Endometrial microvascular endothelial cells (primary cell): Measurements from ENCODE around the gene LRSAM1. TPM values are rescaled to one million over a fixed set of nuclear protein-coding genes. Genes with fewer than 3 reads are reported as not detected.

Source experiments
- in situ Hi-C: cut with HindIII; loops from 2 replicates; pipeline ENCODE4 v1.10.0; 2017; ENCODE audit warnings: low sequenced_read_pairs, low pct_unique_long_range_greater_than_20kb; ENCODE audit errors: inconsistent ontology term
- total RNA-seq: library from RNA; depleted of rRNA; stranded (reverse); fragments of >200 nt; gene quantifications from one replicate; pipeline ENCODE4 v1.2.3, GENCODE V29; 2015; ENCODE audit errors: inconsistent ontology term

The LRSAM1 gene
- total RNA-seq, result 20.3 TPM

DNA sequence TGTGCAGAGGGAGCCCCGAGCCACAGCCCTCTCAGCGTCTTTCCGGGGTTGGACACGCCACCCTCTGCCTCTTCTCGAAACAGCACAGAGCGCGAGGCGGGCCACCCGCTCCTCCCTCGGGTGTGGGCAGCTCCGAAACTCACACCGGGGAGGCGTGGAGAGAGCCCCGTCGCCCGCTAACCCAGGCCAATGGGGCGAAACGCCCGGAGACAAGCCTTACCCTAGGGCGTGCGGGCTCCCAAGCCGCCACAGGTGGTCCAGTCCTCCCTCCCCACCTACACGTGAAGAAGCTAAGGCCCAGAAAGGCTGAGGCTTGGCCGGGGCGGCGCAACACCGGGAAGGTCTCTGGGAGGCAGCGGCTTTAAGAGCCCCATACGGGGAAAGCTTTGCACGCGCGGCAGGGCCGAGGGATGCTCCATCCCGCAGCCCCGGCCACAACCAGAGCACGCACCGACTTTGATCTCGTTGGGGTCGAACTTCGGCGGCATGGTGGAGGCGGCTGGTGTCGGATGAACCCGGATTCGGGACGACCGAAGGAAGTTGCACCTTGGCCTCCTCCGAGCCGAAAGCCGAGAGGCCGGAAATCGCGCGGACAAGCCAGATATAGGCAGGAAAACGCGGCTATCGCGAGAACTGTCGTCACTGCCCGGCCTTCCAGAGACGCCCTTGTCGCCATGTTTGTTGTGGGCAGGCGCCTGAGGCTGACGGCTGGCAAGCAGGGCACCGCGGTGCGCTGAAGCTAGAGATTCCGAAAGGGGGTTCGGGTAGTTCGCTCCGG is at the start of gene LRSAM1, which contains the start of gene RPL12:
Gene LRSAM1, plus strand, starts transcription at position 681 of the 778 bp plus-strand sequence. CDS start 3,018 bp downstream, outside the sequence.
Gene RPL12, minus strand, starts transcription at position 577 of the 778 bp plus-strand sequence. Its CDS starts 89 bp downstream, at position 488.
- in situ Hi-C loops, result no loop called here

DNA sequence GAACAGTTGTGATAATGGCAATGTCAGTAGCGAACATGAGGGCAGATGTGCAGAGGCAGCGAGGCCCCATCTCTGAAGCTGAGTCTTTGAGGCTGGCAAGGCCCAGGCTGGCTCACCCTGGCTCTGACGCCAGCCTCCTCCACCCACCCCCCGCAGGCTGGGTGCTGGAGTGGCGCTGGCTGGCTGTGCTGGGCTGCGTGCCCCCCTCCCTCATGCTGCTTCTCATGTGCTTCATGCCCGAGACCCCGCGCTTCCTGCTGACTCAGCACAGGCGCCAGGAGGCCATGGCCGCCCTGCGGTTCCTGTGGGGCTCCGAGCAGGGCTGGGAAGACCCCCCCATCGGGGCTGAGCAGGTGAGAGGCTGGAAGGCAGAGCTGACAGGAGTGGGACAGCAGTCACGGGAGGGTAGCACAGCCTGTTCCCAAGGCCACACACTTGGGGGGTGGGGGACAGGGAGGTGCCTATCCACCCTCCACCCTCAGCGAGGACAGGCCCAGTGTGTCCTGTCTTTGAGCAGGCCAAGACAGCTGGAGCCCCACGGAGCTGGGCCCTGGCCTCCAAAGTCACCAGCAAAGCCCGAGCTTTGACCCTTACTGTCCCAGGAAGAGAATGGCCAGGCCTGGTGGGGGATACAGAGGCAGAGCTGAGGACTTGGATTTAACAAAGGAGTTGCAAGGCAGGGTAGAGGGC is 48.8 kb upstream of the LRSAM1 start:
- in situ Hi-C loops, result loop anchor here (10.0 kb wide), 1 partner anchor 108 kb away; no protein-coding TSS in a partner anchor

DNA sequence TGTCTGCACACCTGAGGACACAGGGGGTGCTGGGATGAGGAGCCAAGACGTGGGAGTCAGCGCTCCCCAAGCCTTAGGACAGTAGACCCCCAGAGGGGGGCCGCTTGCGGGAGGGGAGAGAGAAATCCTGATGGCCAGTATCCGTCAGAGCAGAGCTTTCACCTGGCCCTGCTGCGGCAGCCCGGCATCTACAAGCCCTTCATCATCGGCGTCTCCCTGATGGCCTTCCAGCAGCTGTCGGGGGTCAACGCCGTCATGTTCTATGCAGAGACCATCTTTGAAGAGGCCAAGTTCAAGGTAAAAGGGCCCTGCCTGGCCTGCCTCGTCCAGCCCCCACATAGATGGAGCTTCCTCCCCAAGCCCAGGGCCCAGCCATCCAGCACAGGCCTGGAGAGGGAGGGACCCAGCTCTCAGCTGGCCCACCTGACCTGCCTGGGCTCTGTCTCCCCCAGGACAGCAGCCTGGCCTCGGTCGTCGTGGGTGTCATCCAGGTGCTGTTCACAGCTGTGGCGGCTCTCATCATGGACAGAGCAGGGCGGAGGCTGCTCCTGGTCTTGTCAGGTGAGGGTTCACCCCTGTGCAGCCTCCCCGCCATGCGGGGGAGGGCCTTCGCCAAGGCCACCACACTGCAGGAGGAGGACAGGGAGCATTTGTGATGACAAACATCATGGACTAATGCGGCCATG is 47.7 kb upstream of the LRSAM1 start:
- in situ Hi-C loops, result loop anchor here (10.0 kb wide), 1 partner anchor 109 kb away; no protein-coding TSS in a partner anchor

DNA sequence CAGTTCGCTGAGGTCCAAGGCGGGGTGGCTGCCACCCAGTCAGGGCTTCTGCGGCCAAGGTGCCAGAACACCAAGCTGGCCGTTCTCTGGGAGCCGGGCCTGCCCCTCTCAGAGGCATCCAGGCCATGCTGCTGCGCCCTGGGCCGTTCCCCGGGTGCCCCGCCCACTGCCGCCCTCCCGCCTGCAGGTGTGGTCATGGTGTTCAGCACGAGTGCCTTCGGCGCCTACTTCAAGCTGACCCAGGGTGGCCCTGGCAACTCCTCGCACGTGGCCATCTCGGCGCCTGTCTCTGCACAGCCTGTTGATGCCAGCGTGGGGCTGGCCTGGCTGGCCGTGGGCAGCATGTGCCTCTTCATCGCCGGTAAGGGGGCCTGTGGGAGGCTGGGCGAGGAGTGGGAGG is 46.7 kb upstream of the LRSAM1 start:
- in situ Hi-C loops, result loop anchor here (10.0 kb wide), 1 partner anchor 110 kb away; no protein-coding TSS in a partner anchor

DNA sequence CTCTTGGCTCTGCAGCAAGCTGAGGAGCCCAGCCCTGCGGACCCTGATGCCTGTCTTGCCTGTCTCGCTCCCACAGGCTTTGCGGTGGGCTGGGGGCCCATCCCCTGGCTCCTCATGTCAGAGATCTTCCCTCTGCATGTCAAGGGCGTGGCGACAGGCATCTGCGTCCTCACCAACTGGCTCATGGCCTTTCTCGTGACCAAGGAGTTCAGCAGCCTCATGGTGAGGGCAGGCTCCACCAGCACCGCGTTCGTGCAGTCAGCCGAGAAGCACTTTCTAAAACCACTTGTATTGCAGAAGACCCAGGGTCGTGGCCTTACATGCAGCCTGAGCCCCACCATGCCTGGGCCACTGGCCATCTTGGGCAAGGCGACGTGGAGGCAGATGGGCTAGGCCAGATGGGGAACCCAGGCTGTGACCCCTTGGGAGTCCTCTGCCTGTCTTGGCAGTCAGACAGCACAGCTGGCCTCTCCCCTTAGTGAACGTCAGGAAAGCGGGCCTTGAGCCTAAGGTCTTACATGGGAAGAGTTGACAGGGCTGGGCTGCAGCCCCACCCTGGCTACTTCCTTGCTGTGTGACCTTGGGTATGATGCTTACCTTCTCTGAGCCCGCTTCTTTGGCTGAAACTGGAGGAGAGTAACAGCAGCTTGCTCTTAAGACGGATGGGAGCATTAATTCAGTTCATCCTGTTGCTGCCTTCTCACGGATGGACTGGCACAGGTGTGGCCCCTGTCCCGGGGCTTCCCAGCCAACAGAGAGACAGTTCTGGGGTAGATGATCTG is 45.8 kb upstream of the LRSAM1 start:
- in situ Hi-C loops, result loop anchor here (10.0 kb wide), 1 partner anchor 111 kb away; no protein-coding TSS in a partner anchor

DNA sequence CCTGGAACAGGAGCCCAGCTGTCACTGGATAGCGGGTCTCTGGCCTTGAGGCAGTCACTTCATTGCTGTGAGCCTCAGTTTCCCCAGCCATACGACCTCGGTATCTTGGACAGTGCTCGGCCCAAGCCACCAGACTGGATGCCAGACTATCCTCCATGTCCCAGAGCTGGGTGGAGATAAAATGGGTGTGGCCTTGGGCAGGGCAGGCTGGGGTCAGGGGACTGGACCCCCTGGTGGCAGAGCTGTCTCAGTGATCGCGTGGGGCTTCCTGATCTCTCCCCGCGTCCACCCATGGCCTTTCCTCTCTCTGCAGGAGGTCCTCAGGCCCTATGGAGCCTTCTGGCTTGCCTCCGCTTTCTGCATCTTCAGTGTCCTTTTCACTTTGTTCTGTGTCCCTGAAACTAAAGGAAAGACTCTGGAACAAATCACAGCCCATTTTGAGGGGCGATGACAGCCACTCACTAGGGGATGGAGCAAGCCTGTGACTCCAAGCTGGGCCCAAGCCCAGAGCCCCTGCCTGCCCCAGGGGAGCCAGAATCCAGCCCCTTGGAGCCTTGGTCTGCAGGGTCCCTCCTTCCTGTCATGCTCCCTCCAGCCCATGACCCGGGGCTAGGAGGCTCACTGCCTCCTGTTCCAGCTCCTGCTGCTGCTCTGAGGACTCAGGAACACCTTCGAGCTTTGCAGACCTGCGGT is 44.4 kb upstream of the LRSAM1 start:
- in situ Hi-C loops, result loop anchor here (10.0 kb wide), 1 partner anchor 112 kb away; no protein-coding TSS in a partner anchor

DNA sequence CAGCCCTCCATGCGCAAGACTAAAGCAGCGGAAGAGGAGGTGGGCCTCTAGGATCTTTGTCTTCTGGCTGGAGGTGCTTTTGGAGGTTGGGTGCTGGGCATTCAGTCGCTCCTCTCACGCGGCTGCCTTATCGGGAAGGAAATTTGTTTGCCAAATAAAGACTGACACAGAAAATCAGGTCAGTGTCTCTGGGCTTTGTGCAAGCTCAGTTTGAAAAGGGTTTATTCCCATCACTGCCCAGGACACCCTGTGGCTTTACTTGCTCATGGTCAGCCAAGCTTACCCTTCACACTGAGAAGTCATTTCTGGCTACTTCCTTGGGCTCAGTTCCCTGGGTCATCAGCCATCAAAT is 43.8 kb upstream of the LRSAM1 start:
- in situ Hi-C loops, result loop anchor here (10.0 kb wide), 1 partner anchor 113 kb away; no protein-coding TSS in a partner anchor

DNA sequence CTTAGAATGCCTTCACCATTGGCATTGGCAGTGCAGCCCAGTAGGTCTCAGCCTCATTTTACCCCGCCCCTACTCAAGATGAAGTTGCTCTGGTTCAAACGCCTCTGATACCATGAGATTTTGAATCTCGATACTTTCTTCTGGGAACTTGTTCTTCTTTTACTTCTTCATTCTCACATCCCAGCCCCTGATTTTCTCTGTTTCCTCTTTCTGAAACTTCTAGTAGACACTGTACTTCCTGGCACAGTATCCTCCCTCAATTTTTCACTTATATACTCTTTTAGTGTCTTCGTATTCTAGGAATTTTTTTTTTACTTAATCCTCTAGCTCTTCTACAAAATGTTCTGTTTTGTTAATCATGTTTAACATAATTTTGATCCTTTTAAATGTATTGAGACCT is 40.2 kb upstream of the LRSAM1 start:
- in situ Hi-C loops, result no loop called here

DNA sequence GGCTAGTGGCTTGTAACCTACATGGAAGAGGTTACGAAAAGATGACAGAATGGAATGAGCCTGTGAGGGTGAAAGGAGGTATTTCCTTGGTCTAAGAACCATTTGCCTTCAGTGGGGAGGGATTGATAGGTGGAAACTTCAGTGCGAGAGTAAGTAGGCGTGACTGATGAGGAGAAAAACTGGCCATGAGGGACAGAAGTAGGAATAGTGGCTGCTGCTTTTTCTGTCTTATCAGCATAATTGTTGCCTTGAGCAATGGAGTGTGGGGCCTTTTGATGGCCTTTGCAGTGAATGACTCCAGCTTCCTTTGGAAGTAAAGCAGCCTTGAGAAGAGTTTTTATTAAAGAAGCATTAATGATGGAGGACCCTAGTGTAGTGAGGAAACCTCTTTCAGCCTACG is 36.2 kb upstream of the LRSAM1 start:
- in situ Hi-C loops, result no loop called here

DNA sequence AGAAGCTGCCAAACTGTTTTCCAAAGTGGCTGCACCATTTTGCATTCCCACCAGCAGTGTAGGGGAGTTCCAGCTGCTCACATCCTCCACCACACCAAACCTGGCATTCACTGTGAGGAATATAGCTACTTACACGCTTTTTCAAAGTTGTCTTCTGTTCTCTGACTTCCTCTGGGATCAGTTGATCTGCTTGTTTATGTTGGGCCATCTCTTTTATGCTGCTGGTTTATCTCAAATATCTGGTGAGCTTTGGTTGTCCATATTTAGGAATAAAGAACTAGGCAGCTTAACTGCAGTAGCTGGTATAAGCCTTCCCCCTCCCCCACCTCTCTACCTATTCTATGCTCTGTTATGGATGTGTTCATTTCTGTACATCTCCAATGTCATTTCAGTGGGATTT is 35.7 kb upstream of the LRSAM1 start:
- in situ Hi-C loops, result no loop called here

DNA sequence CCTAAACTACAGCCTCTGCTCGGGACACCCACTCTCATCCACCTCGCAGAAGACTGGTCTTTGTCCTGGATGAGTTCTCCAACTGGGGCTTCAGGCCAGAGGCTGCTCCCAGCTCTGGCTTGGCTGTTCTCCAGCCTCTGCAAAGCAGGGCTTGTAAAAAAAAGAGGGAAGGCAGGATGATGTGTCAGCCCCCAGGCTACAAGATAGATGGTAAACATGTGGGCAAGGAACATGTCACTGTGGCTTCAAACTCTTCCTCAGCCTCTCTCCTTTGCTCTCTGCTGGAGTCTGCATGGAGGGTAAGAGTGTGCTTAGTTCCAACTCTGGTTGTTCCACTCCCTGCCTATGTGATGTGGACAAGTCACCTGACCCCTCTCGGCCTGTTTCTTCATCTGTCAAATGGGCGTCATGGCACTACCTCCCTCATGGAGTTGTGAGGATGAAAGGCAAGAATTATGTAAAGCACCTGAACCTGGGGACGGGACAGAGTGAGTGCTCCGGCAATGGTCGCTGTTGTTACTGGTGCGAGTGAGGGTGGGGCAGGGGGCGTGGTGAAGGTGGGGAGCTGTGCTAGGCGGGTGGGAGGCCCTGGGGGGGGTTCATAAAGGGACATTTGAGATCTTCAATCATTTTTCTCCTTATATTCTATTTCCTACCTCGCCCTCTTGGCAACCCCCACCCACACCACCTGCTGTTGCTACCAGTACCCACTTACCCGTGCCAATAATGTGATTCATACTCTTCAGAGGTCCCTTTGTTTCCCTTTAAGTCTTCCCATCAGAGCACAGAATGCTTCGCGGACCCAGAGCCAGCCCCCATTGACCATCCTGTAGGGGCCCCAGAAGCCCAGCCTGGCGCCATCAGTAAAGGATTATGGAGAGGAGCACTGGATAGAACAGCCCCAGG is 33.9 kb upstream of the LRSAM1 start:
- in situ Hi-C loops, result no loop called here

DNA sequence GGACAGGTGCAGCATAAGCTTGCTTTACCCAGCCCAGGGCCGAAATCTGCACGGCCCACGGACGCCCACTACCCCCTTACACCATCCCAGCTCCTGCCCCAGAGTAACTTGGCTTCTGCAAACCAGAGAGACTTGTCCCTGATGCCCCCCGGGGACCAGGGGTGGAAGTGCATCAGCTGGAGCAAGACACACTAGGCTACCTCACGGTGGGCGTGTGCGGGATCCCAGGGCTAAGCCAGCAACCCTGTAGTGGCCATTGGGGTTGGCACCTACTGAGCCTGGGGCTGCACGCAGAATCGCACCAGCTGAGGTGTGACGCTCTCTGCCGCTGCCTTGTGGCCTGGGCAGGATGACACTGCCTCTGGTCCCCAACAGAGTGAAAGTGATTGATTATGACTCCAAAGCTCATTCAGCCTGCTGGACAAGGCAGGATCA is 33.3 kb upstream of the LRSAM1 start:
- in situ Hi-C loops, result no loop called here

DNA sequence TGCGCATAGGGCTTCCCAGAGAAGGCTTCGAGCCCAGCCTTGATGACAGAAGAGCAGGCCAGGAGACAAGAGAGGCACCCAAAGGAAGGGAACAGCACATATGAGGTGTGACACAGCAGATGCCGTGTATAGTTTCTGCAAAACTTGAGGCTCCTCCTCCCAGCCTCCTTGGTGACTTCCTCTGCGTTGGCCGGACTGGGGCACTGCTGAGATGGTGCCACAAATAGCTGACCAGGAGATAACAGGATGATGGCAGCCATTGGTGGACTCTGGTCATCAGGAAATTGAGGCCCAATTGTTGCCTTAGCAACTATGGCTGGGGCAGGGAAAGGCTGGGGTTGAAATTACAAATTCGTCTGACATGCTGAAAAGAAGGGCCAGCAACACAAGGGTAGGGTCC is 32.0 kb upstream of the LRSAM1 start:
- in situ Hi-C loops, result no loop called here

DNA sequence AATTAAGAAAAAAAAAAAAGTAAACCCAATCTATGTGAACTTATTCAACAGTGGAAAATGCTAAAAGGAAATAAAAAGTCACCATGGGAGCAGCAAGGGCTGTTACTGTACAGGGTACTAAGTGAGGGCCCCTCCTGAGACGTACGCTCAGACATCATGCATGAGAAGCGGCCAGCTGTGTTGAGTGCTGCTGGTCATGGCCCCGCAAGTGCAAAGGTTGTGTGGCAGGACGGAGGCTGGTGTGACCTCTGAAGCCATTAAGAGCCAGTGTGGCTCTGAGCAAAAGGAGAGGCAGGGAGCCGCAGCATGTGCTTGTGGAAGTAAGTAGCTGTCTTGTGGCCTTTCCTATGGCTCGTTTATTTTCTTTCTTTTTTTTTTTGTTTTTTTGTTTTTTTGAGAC is 30.3 kb upstream of the LRSAM1 start:
- in situ Hi-C loops, result no loop called here

DNA sequence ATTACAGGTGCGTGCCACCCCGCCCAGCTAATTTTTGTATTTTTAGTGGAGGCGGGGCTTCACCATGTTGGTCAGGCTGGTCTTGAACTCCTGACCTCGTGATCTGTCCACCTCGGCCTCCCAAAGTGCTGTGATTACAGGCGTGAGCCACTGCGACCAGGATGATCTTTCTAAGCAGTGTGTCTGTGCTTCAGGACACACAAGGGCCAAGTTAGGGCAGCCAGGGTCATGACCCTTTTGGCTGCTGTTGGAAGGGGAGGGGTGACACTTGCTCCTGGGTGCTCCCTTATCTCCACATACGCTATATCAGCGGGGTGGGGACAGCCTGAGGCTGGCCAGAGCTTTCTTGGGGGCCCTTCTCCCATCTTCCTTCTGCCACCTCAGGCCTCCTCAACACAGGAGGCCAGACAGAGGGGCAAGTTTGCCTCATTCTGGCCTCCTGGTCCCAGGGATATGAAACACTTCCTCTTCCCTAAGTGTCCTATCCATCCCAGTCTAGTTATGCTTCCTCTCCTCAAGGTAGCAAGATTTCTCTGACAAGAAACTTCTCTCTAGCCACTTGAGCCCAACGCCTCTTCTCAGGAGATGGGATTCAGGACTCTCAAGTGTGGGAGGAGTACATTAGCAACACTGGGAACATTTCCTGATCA is 29.1 kb upstream of the LRSAM1 start:
- in situ Hi-C loops, result no loop called here

DNA sequence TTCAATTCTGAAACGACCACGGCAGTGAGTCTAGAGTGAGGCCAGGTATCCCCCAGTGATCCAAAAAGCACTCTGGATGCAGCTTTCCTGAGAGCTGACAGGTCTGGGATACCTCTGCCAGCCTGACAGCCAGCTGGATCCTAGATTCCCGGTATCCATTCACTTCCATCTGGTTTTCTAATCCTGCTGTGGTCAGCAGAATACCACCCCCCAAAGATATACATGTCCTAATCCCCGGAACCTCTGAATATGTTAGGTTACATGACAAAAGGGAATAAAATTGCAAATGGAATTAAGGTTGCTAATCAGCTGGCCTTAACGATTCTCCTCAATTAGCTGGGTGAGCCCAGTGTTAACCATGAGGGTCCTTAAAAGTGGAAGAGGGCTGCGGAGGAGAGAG is 28.5 kb upstream of the LRSAM1 start:
- in situ Hi-C loops, result no loop called here

DNA sequence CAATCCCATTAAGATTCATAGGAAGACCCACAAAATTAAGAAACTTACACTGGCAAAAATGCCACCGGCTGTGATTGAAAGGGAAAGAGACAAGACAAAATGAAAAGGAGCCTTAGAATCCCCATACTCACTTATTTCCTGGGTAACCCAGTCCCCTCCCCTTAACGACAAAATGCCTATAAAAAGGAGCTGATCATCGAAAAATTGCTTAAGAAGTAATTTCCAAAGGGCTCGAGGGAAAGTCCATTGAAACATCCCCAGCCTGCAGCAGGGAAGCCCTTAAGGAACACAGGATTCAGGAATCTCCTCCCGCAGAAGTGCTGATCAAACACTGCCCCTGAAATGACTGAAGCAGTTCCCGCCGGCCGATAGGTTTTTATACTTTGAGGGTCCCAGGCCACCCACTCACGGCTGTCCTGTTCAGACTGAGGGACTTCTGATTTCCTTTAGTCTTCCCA is 27.8 kb upstream of the LRSAM1 start:
- in situ Hi-C loops, result no loop called here
